Gastrocnemius medialis (tissue), 4 donors: ENCODE measurements around the gene TCHP.

Source experiments
- CTCF ChIP-seq, 5 experiments: fragments of 450-650 bp in 3 of 5; fragments of 200-600 bp in 2 of 5; sonication (generic) in 2 of 5; IDR thresholded peaks in 4 of 5; conservative IDR thresholded peaks in 1 of 5; 1 replicate in 4 of 5; 2 replicates in 1 of 5; pipeline ENCODE4 v1.5.1; 2016 to 2019; ENCODE audit warnings: antibody characterized with exemption in 5 of 5, mild to moderate bottlenecking in 3 of 5, moderate library complexity in 3 of 5
- POLR2A ChIP-seq, 2 donors: fragments of 450-650 bp; IDR thresholded peaks; one replicate each; pipeline ENCODE4 v1.6.1; 2017; ENCODE audit warnings: antibody characterized with exemption in 2 of 2, mild to moderate bottlenecking in 2 of 2, moderate library complexity in 2 of 2

- TF ChIP-seq CTCF (IDR thresholded peaks at IDR 0.05 in 4 of 5, conservative IDR thresholded peaks at IDR 0.05 in 1 of 5) (no peak), POLR2A (IDR thresholded peaks at IDR 0.05) (no peak)
Observed at GRCh38 chr12:109910254-109910968, 10.3 kb downstream of the TCHP start.
